Effector memory CD4-positive, alpha-beta T cell (primary cell): ENCODE measurements around the gene LDLRAD4.
"Not testable (repeated sequence)": the region's sequence is repeated elsewhere in the genome, so short reads cannot be mapped to it uniquely, and the experiment has no call there.

Experiments used
- DNase-seq, 3 donors: peaks; one replicate each; pipeline ENCODE4 v3.0.0-alpha.2; 2020
- H3K27ac ChIP-seq: 2 replicates; pipeline ENCODE4 v1.7.0; 2013; ENCODE audit warnings: mild to moderate bottlenecking, low read length, moderate library complexity; ENCODE audit not compliant: insufficient read depth, poor library complexity, severe bottlenecking
- H3K27me3 ChIP-seq: replicated peaks from 2 replicates; pipeline ENCODE4 v1.7.0; 2013; ENCODE audit warnings: mild to moderate bottlenecking, low read length; ENCODE audit not compliant: insufficient read depth, control insufficient read depth, poor library complexity, severe bottlenecking
- H3K36me3 ChIP-seq: 2 replicates; pipeline ENCODE4 v1.7.0; 2013; ENCODE audit warnings: mild to moderate bottlenecking, low read length, moderate library complexity; ENCODE audit not compliant: control insufficient read depth, insufficient read depth
- H3K4me1 ChIP-seq: 2 replicates; pipeline ENCODE4 v1.7.0; 2013; ENCODE audit warnings: low read length, mild to moderate bottlenecking; ENCODE audit not compliant: control insufficient read depth, insufficient read depth, poor library complexity, severe bottlenecking
- H3K4me3 ChIP-seq: 2 replicates; pipeline ENCODE4 v1.7.0; 2013; ENCODE audit warnings: low read length, low read depth, mild to moderate bottlenecking; ENCODE audit not compliant: insufficient read depth, poor library complexity, severe bottlenecking
- H3K9me3 ChIP-seq: 2 replicates; pipeline ENCODE4 v1.7.0; 2013; ENCODE audit warnings: mild to moderate bottlenecking, low read length, moderate library complexity; ENCODE audit not compliant: control insufficient read depth

Gene LDLRAD4

GRCh38 chr18:13672657-13673056 lies 454.1 kb downstream of the LDLRAD4 start:
- H3K4me1 ChIP-seq: no peaks in the 10 kb centered on the region
- H3K36me3 ChIP-seq: no peaks in the 10 kb centered on the region
- H3K9me3 ChIP-seq: no peaks in the 10 kb centered on the region
- H3K4me3 ChIP-seq: no peak overlapping the region
- H3K27me3 ChIP-seq: no peaks in the 10 kb centered on the region
- DNase-seq: no peak
- H3K27ac ChIP-seq: no peak overlapping the region

- no peak for DNase-seq
- Histone ChIP-seq H3K27ac (no peak overlapping the region), H3K36me3 (peaks cover 7% of the 10 kb centered on the region), H3K9me3 (no peaks in the 10 kb centered on the region), H3K27me3 (no peaks in the 10 kb centered on the region), H3K4me3 (no peak overlapping the region), H3K4me1 (no peaks in the 10 kb centered on the region)
Observed at GRCh38 chr18:13676471-13676870, 457.9 kb downstream of the LDLRAD4 start.

- not testable (repeated sequence) for DNase-seq
Observed at GRCh38 chr18:13677350-13677749, 458.8 kb downstream of the LDLRAD4 start.

GRCh38 chr18:13680612-13681011 lies 462.1 kb downstream of the LDLRAD4 start:
- no peaks in the 10 kb centered on the region for H3K4me1 ChIP-seq
- H3K27me3 ChIP-seq: no peaks in the 10 kb centered on the region
- H3K9me3 ChIP-seq: no peaks in the 10 kb centered on the region
- no peak for DNase-seq
- H3K27ac ChIP-seq: no peak overlapping the region
- no peak overlapping the region for H3K4me3 ChIP-seq
- H3K36me3 ChIP-seq: peaks cover 7% of the 10 kb centered on the region

More at GRCh38 chr18:13677350-13677749, 458.8 kb downstream of the LDLRAD4 start:
- H3K4me3 ChIP-seq, H3K4me1 ChIP-seq, H3K27me3 ChIP-seq, H3K9me3 ChIP-seq, H3K27ac ChIP-seq, H3K36me3 ChIP-seq: not testable (repeated sequence)

- no peaks in the 10 kb centered on the region for H3K27me3 ChIP-seq
Observed at GRCh38 chr18:13681701-13682100, 463.1 kb downstream of the LDLRAD4 start.

GRCh38 chr18:13684546-13684945 lies 466.0 kb downstream of the LDLRAD4 start:
- no peaks in the 10 kb centered on the region for H3K27me3 ChIP-seq
- no peak overlapping the region for H3K4me3 ChIP-seq
- no peaks in the 10 kb centered on the region for H3K4me1 ChIP-seq
- DNase-seq: no peak
- no peak overlapping the region for H3K27ac ChIP-seq
- no peaks in the 10 kb centered on the region for H3K9me3 ChIP-seq
- peaks cover 7% of the 10 kb centered on the region for H3K36me3 ChIP-seq

More at GRCh38 chr18:13681701-13682100, 463.1 kb downstream of the LDLRAD4 start:
- no peaks in the 10 kb centered on the region for H3K9me3 ChIP-seq
- H3K4me1 ChIP-seq: no peaks in the 10 kb centered on the region
- H3K36me3 ChIP-seq: peaks cover 7% of the 10 kb centered on the region
- DNase-seq: no peak
- H3K4me3 ChIP-seq: no peak overlapping the region
- no peak overlapping the region for H3K27ac ChIP-seq

- H3K36me3 ChIP-seq: no peaks in the 10 kb centered on the region
- no peak overlapping the region for H3K4me3 ChIP-seq
- no peak for DNase-seq
- no peaks in the 10 kb centered on the region for H3K27me3 ChIP-seq
- no peak overlapping the region for H3K27ac ChIP-seq
- no peaks in the 10 kb centered on the region for H3K4me1 ChIP-seq
- H3K9me3 ChIP-seq: no peaks in the 10 kb centered on the region
Observed at GRCh38 chr18:13688191-13689136, 469.9 kb downstream of the LDLRAD4 start.

GRCh38 chr18:13690060-13690459 lies 471.5 kb downstream of the LDLRAD4 start:
- H3K27ac ChIP-seq, H3K9me3 ChIP-seq, H3K4me1 ChIP-seq, H3K36me3 ChIP-seq, H3K27me3 ChIP-seq, DNase-seq, H3K4me3 ChIP-seq: not testable (repeated sequence)

GRCh38 chr18:13695337-13695736 lies 476.8 kb downstream of the LDLRAD4 start:
- not testable (repeated sequence) for DNase-seq, H3K27ac ChIP-seq, H3K9me3 ChIP-seq, H3K4me1 ChIP-seq, H3K27me3 ChIP-seq, H3K36me3 ChIP-seq, H3K4me3 ChIP-seq

GRCh38 chr18:13696961-13697360 lies 478.4 kb downstream of the LDLRAD4 start:
- H3K4me3 ChIP-seq: no peak overlapping the region
- H3K36me3 ChIP-seq: no peaks in the 10 kb centered on the region
- no peaks in the 10 kb centered on the region for H3K4me1 ChIP-seq
- no peak overlapping the region for H3K27ac ChIP-seq
- H3K9me3 ChIP-seq: no peaks in the 10 kb centered on the region
- no peaks in the 10 kb centered on the region for H3K27me3 ChIP-seq
- no peak for DNase-seq
